ENCODE measurements around the gene ALPL.

- TF ChIP-seq POLR2A (IDR thresholded peaks at IDR 0.05; ENCODE audit: low read depth, low read length), result no peak
- TF ChIP-seq POLR2AphosphoS5 (IDR thresholded peaks at IDR 0.05; ENCODE audit: low read depth, low read length), result no peak
These were observed 15.0 kb upstream of the ALPL start for GRCh38 chr1:21494196-21494595.
